Measurements from ENCODE around the gene PDK1. TPM values are rescaled to one million over a fixed set of nuclear protein-coding genes. Genes with fewer than 3 reads are reported as not detected.

Gene PDK1
- total RNA-seq, 1 experiment from 2014 or later, result 18.5 TPM

GRCh38 chr2:172609488-172609887 is 53.6 kb downstream of the PDK1 start:
- Histone ChIP-seq H3K27me3 (ENCODE audit: insufficient read depth, low read depth) (no peaks in the 10 kb centered on the region), H4K20me1 (ENCODE audit: insufficient read depth) (no peaks in the 10 kb centered on the region; the same call in 1 of the 2 replicates), H3F3A (ENCODE audit: insufficient read depth, low read depth) (peaks cover 6% of the 10 kb centered on the region; the same call in 1 of the 2 replicates), H3K4me1 (replicated peaks; ENCODE audit: insufficient read depth) (no peaks in the 10 kb centered on the region), H3K36me3 (ENCODE audit: low read depth) (0 out of 2 replicates have a peak, but pooled peaks cover 13% of the 10 kb centered on the region), H2AFZ (no peak overlapping the region), H3K27ac (no peak overlapping the region), H3K9me2 (ENCODE audit: insufficient read depth) (no peaks in the 10 kb centered on the region), H3K4me2 (no peak overlapping the region), H3K4me3 (no peak overlapping the region), H3K79me2 (ENCODE audit: low read depth) (no peaks in the 10 kb centered on the region), H3K9me3 (ENCODE audit: insufficient read depth, low read depth) (no peaks in the 10 kb centered on the region)
- no TSS peak for BruUV-seq (replicated peaks)
- ChIA-PET POLR2A (ENCODE audit: unreplicated experiment) (no interaction called here), CTCF (no interaction called here)
- no peak for TF ChIP-seq CTCF (conservative IDR thresholded peaks at IDR 0.05)
- no peak for TF ChIP-seq EZH2 (IDR thresholded peaks at IDR 0.05; ENCODE audit: low read depth)
- intact Hi-C loops (cut with micrococcal nuclease; ENCODE audit: unreplicated experiment), result no loop called here
- DNase-seq, result no peak

DNA sequence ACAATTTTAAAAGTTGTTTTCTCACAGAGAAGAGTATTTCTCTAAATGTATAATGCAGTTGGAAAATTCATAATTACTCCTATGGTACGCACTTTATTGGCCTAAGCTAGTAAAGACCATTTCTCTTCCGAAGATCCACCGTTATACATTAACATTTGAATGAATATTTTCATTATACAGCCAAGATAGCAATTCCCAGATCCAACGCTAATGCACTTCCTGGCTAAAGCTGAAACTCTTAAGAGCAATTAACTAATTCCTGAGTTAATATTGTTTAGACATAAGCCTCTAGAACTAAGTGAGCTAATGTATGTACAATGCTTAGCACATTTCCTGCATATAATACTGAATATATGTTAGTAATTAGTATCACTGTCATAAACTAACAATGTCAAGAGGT is 56.2 kb downstream of the PDK1 start:
- no peaks in the 10 kb centered on the region for H3K4me1 ChIP-seq (replicated peaks; ENCODE audit: insufficient read depth)
- BruUV-seq (replicated peaks), result no TSS peak
- no peaks in the 10 kb centered on the region for H3K79me2 ChIP-seq (ENCODE audit: low read depth)
- peaks cover 6% of the 10 kb centered on the region; the same call in 1 of the 2 replicates for H3F3A ChIP-seq (ENCODE audit: insufficient read depth, low read depth)
- DNase-seq, result no peak
- POLR2A ChIA-PET (ENCODE audit: unreplicated experiment), result interaction anchor here (0.6 kb wide), 1 partner anchor 1967 kb away, joined by 9 read pairs; no protein-coding TSS in a partner anchor
- H3K4me2 ChIP-seq, result no peak overlapping the region
- H3K4me3 ChIP-seq, result no peak overlapping the region
- no peaks in the 10 kb centered on the region for H3K27me3 ChIP-seq (ENCODE audit: insufficient read depth, low read depth)
- intact Hi-C loops (cut with micrococcal nuclease; ENCODE audit: unreplicated experiment), result no loop called here
- H4K20me1 ChIP-seq (ENCODE audit: insufficient read depth), result no peaks in the 10 kb centered on the region; the same call in 1 of the 2 replicates
- CTCF ChIA-PET, result interaction anchor here (0.7 kb wide), 1 partner anchor 70 kb away, joined by 4 read pairs; no protein-coding TSS in a partner anchor
- 0 out of 2 replicates have a peak, but pooled peaks cover 9% of the 10 kb centered on the region for H3K36me3 ChIP-seq (ENCODE audit: low read depth)
- H3K9me3 ChIP-seq (ENCODE audit: insufficient read depth, low read depth), result no peaks in the 10 kb centered on the region
- TF ChIP-seq EZH2 (IDR thresholded peaks at IDR 0.05; ENCODE audit: low read depth) (no peak), CTCF (conservative IDR thresholded peaks at IDR 0.05) (no peak)
- no peak overlapping the region for H2AFZ ChIP-seq
- H3K9me2 ChIP-seq (ENCODE audit: insufficient read depth), result no peaks in the 10 kb centered on the region
- H3K27ac ChIP-seq, result no peak overlapping the region

DNA sequence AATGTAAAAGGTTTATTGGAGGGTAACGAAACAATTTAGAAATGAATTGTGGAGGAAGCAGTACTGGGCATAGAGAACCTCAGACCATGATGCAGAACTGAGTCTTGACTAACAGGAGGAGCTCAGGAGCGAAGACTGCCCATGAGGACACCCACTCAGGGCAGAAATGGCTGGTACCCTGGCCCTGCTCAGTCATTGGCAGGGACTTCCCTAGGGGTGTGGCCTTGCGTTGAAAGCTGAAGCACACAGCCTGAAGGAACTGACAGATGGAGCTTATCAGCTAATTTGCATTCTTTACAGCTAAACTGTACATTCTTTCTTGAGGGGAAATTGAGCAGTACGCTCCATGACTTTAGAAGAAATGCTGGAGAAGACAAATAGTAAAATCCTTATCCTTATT is 57.1 kb downstream of the PDK1 start:
- no TSS peak for BruUV-seq (replicated peaks)
- CTCF ChIA-PET, result no interaction called here
- POLR2A ChIA-PET (ENCODE audit: unreplicated experiment), result interaction anchor here (0.7 kb wide), 1 partner anchor 926 kb away, joined by 3 read pairs; the partner anchor contains the start of gene DYNC1I2

More for the DNA sequence above, 57.1 kb downstream of the PDK1 start:
- H3K4me1 ChIP-seq (replicated peaks; ENCODE audit: insufficient read depth), result no peaks in the 10 kb centered on the region
- no peak overlapping the region for H2AFZ ChIP-seq
- no peak for DNase-seq
- no peaks in the 10 kb centered on the region for H3K79me2 ChIP-seq (ENCODE audit: low read depth)
- no peak overlapping the region for H3K4me2 ChIP-seq
- H3K36me3 ChIP-seq (ENCODE audit: low read depth), result peaks cover 13% of the 10 kb centered on the region; the same call in 1 of the 2 replicates
- H3K4me3 ChIP-seq, result no peak overlapping the region
- intact Hi-C loops (cut with micrococcal nuclease; ENCODE audit: unreplicated experiment), result no loop called here
- no peak for TF ChIP-seq CTCF (conservative IDR thresholded peaks at IDR 0.05)
- no peak for TF ChIP-seq EZH2 (IDR thresholded peaks at IDR 0.05; ENCODE audit: low read depth)
- no peaks in the 10 kb centered on the region for H4K20me1 ChIP-seq (ENCODE audit: insufficient read depth)
- peaks cover 6% of the 10 kb centered on the region; the same call in 1 of the 2 replicates for H3F3A ChIP-seq (ENCODE audit: insufficient read depth, low read depth)
- H3K9me2 ChIP-seq (ENCODE audit: insufficient read depth), result no peaks in the 10 kb centered on the region
- no peaks in the 10 kb centered on the region for H3K27me3 ChIP-seq (ENCODE audit: insufficient read depth, low read depth)
- H3K9me3 ChIP-seq (ENCODE audit: insufficient read depth, low read depth), result no peaks in the 10 kb centered on the region
- no peak overlapping the region for H3K27ac ChIP-seq
